SU-DHL-6 (cell line): ENCODE measurements around the gene ADSS1.

Experiments
- H2AFZ ChIP-seq: fragments of 200-600 bp; sonication (generic); 2 replicates; pipeline ENCODE4 v1.6.1; 2014; ENCODE audit warnings: low read depth, mild to moderate bottlenecking, moderate library complexity, mixed read lengths, antibody characterized with exemption, low read length; ENCODE audit not compliant: severe bottlenecking
- H3F3A ChIP-seq: fragments of 200-600 bp; shearing (Covaris generic); 2 replicates; pipeline ENCODE4 v1.6.0; 2016; ENCODE audit warnings: antibody characterized with exemption, mild to moderate bottlenecking; ENCODE audit not compliant: insufficient read depth
- H3K27ac ChIP-seq: fragments of 200-600 bp; sonication (generic); 2 replicates; pipeline ENCODE4 v1.5.1; 2016; ENCODE audit warnings: low read depth, mild to moderate bottlenecking, low read length, moderate library complexity, mixed read lengths
- H3K27me3 ChIP-seq: fragments of 200-600 bp; sonication (generic), shearing (Covaris generic); 2 replicates; pipeline ENCODE4 v1.6.0; 2014; ENCODE audit warnings: mild to moderate bottlenecking, low read length
- H3K36me3 ChIP-seq: fragments of 200-600 bp; sonication (generic); 2 replicates; pipeline ENCODE4 v1.6.1; 2014; ENCODE audit warnings: mild to moderate bottlenecking, low read length, mixed read lengths
- H3K4me2 ChIP-seq: fragments of 300-600, 200-600 bp; shearing (Covaris generic), sonication (generic); 2 replicates; pipeline ENCODE4 v1.6.0; 2014; ENCODE audit warnings: low read length, low read depth, mild to moderate bottlenecking; ENCODE audit not compliant: poor library complexity, severe bottlenecking
- H3K4me3 ChIP-seq: fragments of 200-600 bp; sonication (generic); 2 replicates; pipeline ENCODE4 v1.5.1; 2014; ENCODE audit warnings: antibody characterized with exemption, low read length, mild to moderate bottlenecking, mixed read lengths; ENCODE audit not compliant: insufficient read depth, poor library complexity, severe bottlenecking
- H3K79me2 ChIP-seq: fragments of 200-600 bp; sonication (generic); 2 replicates; pipeline ENCODE4 v1.6.1; 2014; ENCODE audit warnings: mild to moderate bottlenecking, low read length, moderate library complexity; ENCODE audit not compliant: insufficient read depth
- H3K9ac ChIP-seq: fragments of 200-600 bp; sonication (generic); 2 replicates; pipeline ENCODE4 v1.7.0; 2014; ENCODE audit warnings: mild to moderate bottlenecking, low read length
- H3K9me2 ChIP-seq: fragments of 200-600 bp; sonication (generic); replicated peaks from 2 replicates; pipeline ENCODE4 v1.6.1; 2014; ENCODE audit warnings: low read length; ENCODE audit not compliant: insufficient read depth
- H3K9me3 ChIP-seq: fragments of 200-600 bp; sonication (generic); 2 replicates; pipeline ENCODE4 v1.6.1; 2014; ENCODE audit warnings: low read length, mixed read lengths; ENCODE audit not compliant: insufficient read depth
- H4K20me1 ChIP-seq: fragments of 200-600 bp; sonication (generic); 2 replicates; pipeline ENCODE4 v1.6.1; 2014; ENCODE audit warnings: low read depth, mild to moderate bottlenecking, antibody characterized with exemption, low read length, moderate library complexity, mixed read lengths
- CTCF ChIP-seq: fragments of 200-600 bp; sonication (generic); IDR thresholded peaks from one replicate; pipeline ENCODE4 v1.5.1; 2017; ENCODE audit warnings: antibody characterized with exemption, mild to moderate bottlenecking, low read length, moderate library complexity; ENCODE audit not compliant: insufficient read depth, poor library complexity, severe bottlenecking
- EZH2phosphoT487 ChIP-seq: fragments of 200-600 bp; sonication (generic), shearing (Covaris generic); conservative IDR thresholded peaks from 2 replicates; pipeline ENCODE4 v1.6.1; 2018; ENCODE audit warnings: mild to moderate bottlenecking, antibody characterized with exemption, low read length, moderate library complexity, mixed read lengths

ADSS1 gene

GRCh38 chr14:104766863-104767633 lies 43.0 kb downstream of the ADSS1 start:
- no peaks in the 10 kb centered on the region for H3K79me2 ChIP-seq
- H3K4me2 ChIP-seq: no peak overlapping the region
- H3F3A ChIP-seq: no peaks in the 10 kb centered on the region
- no peaks in the 10 kb centered on the region for H3K9me3 ChIP-seq
- 0 out of 2 replicates have a peak, but pooled peaks cover 9% of the 10 kb centered on the region for H3K36me3 ChIP-seq
- H3K27ac ChIP-seq: no peak overlapping the region
- H3K27me3 ChIP-seq: no peaks in the 10 kb centered on the region
- no peaks in the 10 kb centered on the region for H3K9me2 ChIP-seq
- no peak for TF ChIP-seq EZH2phosphoT487
- TF ChIP-seq CTCF: no peak
- H2AFZ ChIP-seq: no peak overlapping the region
- no peak overlapping the region for H3K4me3 ChIP-seq
- no peak overlapping the region for H3K9ac ChIP-seq
- H4K20me1 ChIP-seq: no peaks in the 10 kb centered on the region

- no peaks in the 10 kb centered on the region for H3K27me3 ChIP-seq
- TF ChIP-seq CTCF: no peak
- TF ChIP-seq EZH2phosphoT487: no peak
- no peaks in the 10 kb centered on the region for H3K9me2 ChIP-seq
- H4K20me1 ChIP-seq: no peaks in the 10 kb centered on the region
- no peaks in the 10 kb centered on the region for H3K9me3 ChIP-seq
- H3K9ac ChIP-seq: no peak overlapping the region
- H3K4me2 ChIP-seq: no peak overlapping the region
- 0 out of 2 replicates have a peak, but pooled peaks cover 9% of the 10 kb centered on the region for H3K36me3 ChIP-seq
- H2AFZ ChIP-seq: no peak overlapping the region
- no peak overlapping the region for H3K27ac ChIP-seq
- H3K4me3 ChIP-seq: no peak overlapping the region
- H3K79me2 ChIP-seq: no peaks in the 10 kb centered on the region
- H3F3A ChIP-seq: no peaks in the 10 kb centered on the region
These were observed 43.5 kb downstream of the ADSS1 start for GRCh38 chr14:104767634-104767918.

DNA sequence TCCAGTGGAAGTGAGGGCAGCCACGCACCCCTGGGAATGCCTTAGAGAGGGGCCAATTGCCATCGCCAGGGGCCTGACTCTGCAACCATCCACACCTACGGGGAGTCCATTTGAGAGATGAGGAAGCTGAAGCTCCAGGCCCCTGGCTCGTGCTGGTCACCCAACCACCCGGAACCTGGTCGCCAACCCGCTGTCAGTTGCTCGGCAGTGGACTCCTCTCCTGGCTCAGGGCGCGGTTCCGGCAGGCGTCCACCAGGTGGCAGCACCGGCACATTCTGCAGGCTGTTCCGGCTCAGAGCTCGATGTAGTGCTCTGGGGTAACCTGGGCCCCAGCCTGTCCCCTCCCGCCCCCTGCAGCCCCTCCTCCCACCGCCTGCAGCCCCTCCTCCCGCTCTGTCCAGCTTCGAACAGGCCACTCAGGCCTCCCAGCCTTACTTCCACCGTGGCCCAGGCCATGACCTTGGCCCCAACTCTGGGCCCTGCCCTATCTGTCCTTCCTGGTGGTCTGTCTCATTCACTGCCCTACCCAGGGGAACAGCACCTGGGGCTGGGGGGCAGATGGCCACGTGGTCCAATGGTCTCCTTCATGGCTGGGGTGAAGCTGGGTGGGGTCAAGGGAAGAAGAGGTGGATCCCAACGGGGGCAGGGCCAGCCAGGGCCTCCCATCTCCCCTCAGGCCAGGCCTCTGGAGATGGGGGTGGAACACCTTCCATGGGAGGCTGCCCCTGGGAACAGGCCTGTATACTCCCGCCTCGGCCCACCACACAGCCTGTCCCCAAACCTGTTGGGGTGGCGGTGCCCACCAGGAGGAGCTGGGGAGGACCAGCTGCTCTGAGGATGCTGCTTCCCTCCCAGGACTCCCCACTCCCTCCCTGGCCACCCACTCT lies 44.7 kb downstream of the ADSS1 start:
- no peak overlapping the region for H3K27ac ChIP-seq

More for the DNA sequence above, 44.7 kb downstream of the ADSS1 start:
- no peaks in the 10 kb centered on the region for H3K9me2 ChIP-seq
- no peaks in the 10 kb centered on the region for H3K27me3 ChIP-seq
- H3K9me3 ChIP-seq: no peaks in the 10 kb centered on the region
- no peaks in the 10 kb centered on the region for H3F3A ChIP-seq
- TF ChIP-seq EZH2phosphoT487 (no peak), CTCF (peak; percentile 70)
- H3K4me2 ChIP-seq: no peak overlapping the region
- H4K20me1 ChIP-seq: no peaks in the 10 kb centered on the region
- H3K36me3 ChIP-seq: 0 out of 2 replicates have a peak, but pooled peaks cover 9% of the 10 kb centered on the region
- H3K9ac ChIP-seq: no peak overlapping the region
- no peak overlapping the region for H2AFZ ChIP-seq
- H3K4me3 ChIP-seq: no peak overlapping the region
- no peaks in the 10 kb centered on the region for H3K79me2 ChIP-seq
